CD4-positive, alpha-beta T cell treated with Interferon gamma for 1 hour (primary cell): Measurements from ENCODE around the gene SCRN1.

ENCODE experiments used
- DNase-seq: peaks from one replicate; pipeline ENCODE4 v3.0.0-alpha.2; 2020

The SCRN1 gene, protein sequence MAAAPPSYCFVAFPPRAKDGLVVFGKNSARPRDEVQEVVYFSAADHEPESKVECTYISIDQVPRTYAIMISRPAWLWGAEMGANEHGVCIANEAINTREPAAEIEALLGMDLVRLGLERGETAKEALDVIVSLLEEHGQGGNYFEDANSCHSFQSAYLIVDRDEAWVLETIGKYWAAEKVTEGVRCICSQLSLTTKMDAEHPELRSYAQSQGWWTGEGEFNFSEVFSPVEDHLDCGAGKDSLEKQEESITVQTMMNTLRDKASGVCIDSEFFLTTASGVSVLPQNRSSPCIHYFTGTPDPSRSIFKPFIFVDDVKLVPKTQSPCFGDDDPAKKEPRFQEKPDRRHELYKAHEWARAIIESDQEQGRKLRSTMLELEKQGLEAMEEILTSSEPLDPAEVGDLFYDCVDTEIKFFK

DNA sequence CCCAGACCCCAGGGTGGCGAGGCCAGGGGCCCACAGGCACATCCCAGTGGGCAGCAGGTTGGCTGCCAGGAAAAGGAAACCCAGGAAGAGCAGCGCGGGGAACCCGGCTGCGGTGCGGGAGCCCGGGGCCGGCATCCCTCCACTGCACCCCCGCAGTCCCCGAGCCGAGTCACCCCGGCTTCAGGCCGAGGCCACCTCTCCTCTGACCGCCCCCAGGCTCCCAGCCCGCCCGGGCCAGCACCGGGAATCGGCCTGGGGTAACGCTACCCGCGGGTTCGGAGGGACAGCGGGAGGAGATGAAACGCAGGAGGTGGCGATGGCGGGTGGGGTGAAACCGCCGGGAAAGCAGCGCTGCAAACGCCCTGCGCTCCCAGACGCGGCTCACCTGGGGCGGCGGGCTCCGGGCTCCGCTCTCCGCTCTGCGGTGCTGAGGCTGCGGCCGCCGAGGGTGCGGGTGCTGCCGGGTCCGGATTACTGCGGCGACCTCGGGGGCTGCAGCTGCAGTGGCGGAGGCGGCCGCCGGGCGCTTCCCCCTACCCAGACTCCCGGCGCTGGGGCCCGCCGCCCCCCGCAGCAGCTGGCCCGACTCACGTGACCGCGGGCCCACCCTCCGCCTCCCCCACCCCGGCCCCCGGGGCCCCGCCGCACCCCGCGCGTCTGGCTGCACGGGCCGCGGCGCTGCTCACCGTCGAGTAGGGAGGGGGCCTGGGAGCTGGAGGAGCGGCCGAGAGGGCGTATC lies at the start of gene SCRN1:
Gene SCRN1, minus strand, starts transcription at position 545 of the 739 bp plus-strand sequence. CDS start 20,734 bp downstream, outside the sequence.
- peak; percentile 50 for DNase-seq

DNA sequence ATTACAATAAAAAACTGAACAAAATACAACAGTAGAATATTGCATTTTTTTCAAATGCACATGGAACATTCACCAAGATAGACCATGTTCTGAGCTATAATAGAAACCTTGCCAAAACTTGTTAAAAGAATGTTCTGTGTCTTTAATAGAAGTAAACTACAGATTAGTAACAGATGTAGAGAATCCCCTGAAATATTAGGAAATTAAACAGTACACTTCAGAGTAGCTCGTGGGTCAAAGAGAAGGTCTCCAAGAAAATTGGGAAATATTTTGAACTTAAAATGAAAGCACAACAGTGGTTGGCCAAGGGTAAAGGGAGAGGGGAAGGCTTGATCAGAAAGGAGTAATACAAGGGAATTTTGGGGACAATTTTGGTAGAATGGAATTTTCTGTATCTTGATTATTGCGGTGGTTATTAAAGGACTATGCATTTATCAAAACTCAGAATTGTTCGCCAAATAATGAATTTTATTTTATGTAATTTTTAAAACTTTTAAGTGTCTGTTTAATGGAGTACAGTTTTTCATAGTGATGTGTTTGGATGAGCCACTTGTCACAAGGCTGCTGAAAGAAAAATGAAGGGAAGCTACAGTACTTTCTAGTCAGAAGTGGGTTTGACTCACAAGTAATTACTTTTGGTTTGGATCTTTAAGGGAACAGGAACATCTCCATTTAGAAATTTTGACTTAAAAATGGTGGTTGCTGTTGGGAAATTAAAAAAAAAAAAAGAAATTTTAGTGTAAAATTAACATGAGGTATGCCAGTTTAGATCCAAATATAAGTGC lies 48.8 kb upstream of the SCRN1 start:
- DNase-seq: no peak

DNA sequence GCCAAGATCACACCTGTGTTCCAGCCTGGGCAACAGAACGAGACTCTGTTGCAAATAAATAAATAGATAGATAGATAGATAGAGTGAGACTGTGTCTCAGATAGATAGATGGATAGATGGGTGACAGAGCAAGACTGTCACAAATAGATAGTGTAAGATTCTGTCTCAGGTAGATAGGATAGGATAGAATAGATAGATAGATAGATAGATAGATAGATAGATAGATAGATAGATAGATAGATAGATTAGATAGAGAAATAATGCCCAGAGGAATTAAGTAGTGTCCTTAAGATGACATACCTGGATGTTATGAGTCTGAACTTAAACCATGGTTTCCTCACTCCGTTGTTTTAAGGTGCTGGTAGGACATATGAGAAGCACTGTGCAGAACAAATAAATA lies 46.6 kb upstream of the SCRN1 start:
- DNase-seq: no peak

DNA sequence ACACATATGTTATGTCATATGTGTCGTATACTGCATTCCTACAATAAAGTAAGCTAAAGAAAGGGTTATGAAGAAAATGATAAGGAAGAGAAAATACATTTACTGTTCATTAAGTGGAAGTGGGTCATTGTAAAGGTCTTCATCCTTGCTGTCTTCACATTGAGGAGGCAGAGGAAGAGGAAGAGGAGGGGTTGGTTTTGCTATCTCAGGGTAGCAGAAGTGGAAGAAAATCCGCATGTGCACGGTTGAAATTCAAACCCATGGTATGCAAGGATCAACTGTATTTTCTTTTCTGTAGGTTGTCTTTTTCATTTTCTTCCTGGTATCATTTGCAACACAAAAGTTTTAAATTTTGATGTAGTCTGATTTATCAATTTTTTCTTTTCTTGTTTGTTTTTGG lies 44.9 kb upstream of the SCRN1 start:
- DNase-seq: no peak

DNA sequence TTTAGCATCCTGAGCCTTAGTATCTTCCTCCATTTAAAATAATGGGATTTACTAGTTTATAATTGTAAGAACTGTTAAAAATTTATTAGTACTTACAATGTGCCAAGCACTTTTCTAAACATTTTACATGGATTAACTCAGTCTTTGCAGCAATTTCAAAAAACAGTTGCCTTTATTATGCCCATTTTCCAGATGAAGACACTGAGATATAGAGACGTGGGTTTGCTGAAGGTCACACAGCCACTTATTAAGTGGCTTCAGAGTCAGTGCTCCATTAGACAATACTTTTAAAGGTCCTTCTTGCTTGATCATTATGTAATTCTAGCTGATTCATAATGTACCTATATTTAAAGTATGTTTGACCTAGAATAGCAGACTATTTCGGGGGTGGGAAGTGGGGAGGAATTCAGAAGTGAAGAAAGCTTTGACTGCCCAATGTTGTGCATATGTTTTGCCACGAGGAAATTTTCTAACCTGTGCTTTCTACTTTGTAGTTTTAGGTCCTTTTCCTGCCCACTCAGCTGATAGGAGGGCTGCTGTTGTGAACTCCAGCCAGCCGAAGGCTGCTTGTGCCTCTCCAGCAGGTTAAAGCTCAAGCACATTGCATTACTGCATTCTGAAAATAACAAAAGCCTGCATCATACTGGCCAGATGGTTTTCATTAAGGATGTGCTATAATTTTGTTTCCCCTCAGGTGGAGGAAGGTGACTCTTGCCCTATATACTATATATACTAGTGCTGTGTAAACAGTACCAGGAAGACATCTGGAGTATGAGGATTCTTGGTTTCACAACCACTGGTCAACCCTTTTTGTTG lies 42.9 kb upstream of the SCRN1 start:
- no peak for DNase-seq

DNA sequence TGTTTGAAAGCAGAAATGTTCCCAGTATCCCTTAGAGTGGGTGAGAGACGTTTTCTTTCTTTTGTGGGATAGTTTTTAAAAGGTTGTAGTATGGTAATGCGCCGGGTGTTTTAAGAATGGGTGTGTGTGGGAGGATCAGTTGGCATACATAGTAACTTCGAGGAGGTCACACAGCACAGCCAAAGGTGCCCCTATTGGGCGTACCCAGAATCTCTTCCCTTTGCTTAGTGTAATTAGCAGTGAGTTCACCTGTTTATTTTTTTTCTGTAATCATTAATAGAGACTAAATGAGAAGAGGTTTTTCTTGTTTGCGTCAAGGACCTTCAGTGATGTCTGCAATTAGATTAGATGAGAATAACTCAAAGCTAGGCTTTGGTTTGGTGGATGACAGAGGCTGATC lies 40.1 kb upstream of the SCRN1 start:
- peak; percentile 3 for DNase-seq

DNA sequence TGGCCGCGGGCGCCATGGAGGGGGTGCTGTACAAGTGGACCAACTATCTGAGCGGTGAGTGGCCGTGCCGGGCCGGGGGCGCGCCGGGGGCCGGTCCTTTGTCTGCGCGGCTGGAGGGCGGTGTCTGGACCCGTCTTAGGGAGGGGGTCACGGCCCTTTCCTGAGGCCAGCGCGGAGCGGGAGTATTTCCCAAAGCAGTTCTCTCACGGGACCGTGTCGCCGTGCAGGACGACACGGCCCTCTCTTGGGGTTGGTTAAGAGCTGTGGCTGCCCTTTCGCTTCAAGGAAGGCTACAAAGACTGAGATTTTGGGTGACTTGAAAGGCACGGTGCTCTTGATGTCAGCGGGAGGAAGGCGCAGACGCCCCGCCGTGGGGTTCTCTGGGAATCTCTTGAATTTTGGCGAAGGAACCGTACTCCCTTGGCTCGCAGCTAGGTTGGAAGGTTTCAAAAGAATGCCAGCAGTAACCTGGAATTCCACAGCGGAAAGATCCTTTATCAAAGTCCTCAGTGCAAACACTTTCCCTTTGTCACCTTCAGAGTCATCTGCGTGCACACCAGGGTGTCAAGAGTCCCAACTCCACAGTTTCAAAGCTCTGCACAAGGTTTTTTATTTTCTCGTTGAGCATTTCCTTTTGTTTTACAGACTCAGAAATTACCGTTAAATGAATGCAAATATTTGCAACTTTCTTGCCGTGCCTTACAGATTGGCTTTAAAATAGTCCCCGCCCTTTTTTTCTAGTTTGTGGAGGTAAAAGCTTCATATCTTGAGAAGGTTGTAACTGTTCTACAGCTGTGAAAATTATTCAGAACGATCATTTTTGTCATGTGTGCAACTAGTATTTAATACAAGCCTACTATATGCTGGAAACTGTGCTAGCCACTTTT lies 39.4 kb upstream of the SCRN1 start:
- DNase-seq: peak; percentile 9

DNA sequence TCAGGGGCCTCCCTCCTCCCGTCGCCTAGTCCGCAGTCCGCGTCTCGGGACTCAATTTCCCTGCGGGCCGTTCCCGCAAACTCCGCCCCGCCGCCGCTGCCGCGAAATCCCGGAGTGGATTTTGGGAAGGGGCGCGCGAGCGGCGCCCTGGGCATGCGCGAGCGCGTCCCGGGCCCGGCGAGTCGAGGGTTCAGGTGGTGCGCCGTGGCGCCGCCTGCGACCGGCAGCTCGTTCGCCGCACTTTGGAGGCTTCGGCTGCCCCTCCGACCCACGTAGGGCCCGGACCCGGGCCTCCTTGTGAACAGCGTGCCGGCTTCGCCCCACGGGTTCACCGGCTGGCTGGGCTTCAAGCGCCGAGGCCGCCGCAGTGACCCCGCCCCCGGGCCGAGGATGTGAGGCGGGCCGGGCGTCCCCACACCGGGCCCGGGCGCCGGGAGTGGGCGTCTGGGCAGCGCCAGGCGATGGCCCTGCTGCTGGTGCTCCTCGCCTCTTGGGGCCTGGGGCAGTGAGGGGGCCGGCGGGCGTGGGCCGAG lies 38.7 kb upstream of the SCRN1 start, which contains the start of gene PLEKHA8:
Gene PLEKHA8, plus strand, starts transcription at position 197 of the 533 bp plus-strand sequence. CDS start 351 bp downstream, outside the sequence.
- DNase-seq: peak; percentile 84

DNA sequence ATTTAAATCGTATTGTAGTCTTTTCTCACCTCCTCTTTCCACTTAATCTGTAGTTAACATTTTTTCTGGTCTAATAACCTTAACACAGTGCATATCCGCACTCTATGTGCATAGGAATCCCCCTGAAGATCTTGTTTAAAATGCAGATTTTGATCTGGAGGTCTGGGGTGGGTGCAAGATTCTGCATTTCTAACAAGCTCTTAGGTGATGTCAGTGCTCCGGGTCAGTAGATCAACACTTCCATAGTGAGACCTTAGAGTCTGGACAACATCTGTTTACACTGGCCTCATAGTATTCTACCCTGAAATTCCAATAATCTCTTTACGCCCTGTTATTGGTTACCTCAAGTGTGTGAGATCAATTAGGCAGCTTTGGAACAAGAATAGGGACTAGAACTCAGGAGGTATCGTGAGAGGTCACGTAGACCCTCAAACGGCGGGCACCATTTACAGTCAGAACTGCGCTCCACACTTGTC lies 38.2 kb upstream of the SCRN1 start:
- no peak for DNase-seq

DNA sequence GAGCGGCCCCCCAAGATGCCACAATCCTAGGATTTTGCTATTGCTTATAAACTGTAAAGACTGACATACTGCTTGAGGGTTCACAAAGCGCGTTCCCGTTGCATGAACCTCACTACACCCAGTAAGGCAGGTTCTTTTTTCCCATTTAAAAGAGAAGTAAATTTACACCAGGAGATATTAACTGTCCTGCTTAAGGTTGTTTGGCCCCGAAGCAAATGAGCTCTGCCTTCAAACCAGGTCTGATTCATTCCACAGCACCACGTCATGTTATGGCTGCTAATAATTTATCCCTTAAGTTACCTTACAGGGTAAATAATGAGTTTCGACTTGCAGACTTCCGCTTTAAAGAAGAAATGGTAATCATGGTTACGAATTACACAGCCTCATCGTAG lies 37.5 kb upstream of the SCRN1 start:
- peak; percentile 9 for DNase-seq

DNA sequence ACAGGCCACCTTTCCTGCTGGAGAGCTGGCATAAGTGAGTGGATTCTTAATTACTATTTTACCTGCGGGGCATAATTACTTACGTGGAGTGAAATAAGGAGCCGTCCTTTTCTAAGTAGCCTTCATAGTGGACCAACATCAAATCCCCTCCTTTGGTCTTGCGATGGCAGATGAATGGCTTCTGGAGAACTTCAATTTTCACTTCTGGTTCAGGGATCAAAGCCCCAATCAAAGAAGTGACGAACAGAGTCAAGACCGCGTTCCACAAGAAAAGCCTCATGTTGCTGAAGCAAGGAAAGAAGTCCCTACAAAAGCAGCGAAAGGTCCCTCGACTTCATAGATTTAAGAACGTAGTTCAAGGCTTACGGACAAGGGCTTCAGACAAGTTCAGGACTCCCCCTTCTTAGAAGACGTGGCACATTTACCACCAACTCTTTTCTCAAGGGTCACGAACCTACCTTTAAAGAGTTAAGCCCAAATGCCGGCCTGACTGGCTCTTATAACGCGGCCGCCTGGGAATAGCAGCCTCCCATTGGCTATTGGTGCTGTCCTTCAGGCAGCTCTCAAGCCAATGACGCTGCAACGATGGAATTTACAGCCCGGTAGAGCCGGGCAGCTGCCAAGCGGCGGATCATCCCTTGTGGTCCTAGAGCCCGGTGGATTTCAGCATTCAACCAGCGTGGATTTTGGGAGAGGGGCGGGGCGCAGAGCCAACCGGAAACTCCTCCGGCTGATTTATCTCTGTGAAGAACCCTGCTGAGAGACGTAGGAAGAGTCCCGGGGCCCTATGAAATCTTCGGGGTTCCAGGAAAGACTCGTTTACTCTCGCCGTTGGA lies 36.8 kb upstream of the SCRN1 start, which contains the start of gene FKBP14:
Gene FKBP14, minus strand, starts transcription at position 474 of the 836 bp plus-strand sequence. Its CDS starts 194 bp downstream, at position 280.
- peak; percentile 94 for DNase-seq

DNA sequence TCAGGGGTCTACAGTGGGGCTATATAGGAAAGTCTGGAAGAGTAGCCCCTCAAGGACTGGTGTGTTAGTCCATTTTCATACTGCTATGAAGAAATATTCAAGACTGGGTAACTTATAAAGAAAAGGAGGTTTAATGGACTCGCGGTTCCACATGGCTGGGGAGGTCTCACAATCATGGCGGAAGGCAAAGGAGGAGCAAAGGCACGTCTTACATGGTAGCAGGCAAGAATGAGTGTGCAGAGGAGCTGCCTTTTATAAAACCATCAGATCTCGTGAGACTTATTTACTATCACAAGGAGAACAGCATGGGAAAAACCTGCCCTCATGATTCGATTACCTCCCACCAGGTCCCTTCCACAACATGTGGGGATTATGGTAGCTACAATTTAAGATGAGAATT lies 33.9 kb upstream of the SCRN1 start:
- DNase-seq: no peak

DNA sequence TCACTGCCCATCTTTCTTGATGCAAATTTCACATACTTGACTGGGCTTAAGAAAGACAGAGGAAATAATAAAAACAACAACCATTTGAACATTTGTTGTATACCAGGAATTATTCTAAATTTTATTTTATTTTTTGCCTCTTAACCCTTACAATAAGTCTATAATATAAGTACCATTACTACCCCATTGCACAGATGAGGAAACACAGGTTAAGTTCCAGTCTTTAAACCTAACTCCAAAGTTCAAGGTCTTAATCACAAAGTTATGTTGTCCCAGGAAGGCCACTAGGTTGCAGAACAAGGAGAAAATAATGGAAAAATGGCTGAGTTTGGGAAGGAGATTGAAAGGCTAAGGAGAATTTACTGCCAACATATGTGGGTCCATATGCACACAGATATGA lies 33.4 kb upstream of the SCRN1 start:
- no peak for DNase-seq

DNA sequence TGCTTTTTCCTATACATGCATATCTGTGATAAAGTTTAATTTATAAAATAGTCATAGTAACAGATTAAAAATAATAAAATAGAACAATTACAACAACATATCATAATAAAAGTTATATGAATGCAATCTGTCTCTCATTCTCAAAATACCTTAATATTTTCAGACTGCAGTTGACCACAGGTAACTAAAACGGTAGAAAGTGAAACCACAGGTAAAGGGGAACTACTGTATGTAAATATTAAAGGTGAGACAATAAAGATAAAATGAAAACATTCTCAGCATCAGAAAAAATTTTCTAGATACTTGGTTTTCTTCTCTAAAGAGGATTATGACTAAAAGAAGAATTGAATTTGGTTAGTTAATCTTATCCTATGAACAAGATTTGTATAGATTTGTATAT lies 30.9 kb upstream of the SCRN1 start:
- no peak for DNase-seq

DNA sequence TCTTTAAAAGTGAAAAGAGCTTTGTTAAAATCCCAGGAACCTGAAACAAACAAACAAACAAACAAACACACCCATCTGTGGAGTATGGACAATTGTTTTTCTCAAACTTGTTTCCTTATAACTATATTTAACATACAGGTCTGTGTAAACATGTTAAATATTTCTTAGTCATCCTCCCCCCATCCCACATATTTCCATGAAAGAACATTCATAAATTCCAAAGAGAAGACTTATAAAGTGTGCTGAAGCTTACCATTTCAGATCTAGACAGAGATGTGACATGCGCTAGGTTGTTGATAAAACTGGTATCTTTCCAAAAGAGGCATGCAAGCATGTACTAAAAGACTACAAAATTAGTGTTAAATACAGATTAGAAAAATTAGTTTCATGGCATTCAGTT lies 30.4 kb upstream of the SCRN1 start:
- DNase-seq: no peak

DNA sequence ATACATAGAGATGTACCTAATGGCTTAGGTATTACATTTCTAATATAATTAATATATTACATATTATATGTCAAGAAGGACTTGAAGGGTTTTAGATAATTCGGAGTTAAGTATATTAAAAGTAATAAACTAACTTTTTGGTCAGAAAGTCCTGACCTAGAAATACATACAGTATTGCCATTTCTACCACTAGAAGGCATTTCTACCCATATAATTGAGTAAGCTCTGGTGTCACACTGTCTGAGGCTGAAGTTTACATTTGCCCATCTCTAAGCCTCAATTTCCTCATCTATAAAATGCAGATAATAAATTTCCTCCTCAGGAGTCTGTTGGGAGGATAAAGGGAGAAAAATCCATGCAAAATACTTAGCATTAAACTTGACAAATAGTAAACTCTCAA lies 29.8 kb upstream of the SCRN1 start:
- DNase-seq: no peak

DNA sequence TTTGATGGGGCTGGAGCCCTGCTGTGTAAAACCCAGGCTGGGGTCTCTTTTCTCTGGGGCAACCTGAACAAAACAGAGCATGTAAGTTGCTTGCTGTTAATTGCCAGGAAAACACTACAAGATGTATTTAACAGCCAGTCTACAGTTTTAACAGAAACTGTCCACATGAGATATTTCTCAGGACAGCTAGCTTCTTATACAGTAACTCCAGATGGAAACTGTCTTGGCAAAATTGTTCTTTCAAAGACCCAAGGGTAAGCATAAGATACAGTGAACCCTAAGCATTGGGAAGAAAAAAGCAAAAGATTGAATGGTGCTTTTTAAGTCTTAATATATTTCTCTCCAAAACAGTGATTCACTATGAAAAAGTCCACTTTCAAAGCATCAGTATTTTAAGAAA lies 28.9 kb upstream of the SCRN1 start:
- DNase-seq: no peak

DNA sequence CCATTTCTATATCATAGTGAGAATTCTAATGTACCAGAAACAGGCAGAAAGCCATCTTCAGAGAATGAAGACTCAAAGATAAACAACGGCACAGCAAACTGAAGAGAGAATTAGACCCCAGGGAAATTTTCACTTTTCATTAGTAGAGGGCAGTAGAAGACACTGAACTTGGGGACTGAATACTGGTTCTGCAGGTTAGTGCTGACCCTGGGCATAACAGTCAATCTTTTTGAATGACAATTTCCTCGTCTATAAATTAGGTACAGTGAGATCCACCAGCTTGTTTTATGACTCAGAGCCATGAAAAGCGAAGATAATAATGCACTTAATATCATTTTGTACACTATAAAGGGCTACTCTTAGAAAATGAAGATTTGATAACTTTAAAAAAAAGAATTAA lies 23.2 kb upstream of the SCRN1 start:
- DNase-seq: no peak

DNA sequence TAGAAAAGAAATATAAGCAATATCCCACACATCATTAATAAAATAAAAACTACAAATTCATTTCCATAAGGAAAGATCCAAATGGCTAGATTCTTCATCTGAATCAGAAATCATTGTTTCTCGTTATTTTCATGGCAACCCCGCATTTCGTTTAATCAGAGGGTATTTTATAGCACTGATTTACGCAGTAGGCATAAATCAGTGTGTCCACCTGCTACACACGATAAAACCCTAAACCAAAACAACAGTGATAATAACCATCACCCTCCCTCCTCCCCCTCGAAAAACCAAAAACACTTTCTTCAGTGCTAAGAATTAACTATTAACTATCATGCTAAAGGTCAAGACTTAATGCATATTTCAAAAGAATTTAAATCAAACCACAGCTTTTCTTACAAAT lies 20.4 kb upstream of the SCRN1 start:
- DNase-seq: no peak

DNA sequence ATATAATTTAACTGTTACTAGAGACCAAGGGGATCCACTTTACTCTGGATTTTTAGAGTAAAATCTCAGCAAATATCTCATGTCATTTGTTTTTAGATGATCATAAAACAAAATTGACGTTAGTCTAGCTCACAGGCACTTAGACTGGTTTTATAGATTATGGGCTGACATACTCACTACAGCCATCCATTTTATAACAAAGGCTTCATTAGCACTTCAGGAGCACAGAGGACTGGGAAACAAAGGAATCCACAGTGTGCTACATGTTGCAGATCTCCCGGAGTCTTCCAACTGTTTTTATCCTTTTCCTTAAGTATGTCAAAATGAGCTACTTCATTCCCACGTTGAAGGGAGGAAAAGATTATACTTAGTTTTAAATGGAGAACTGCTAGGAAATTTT lies 15.9 kb upstream of the SCRN1 start:
- DNase-seq: no peak
